H9 (cell line): ENCODE data around the gene POLR3C. TPM values are rescaled to one million over a fixed set of nuclear protein-coding genes. Genes with fewer than 3 reads are reported as not detected.

Experiments used
- DNase-seq: peaks from one replicate; pipeline ENCODE4 v3.0.0-alpha.2; 2017
- H2AFZ ChIP-seq: one replicate; pipeline ENCODE4 v1.6.1; 2013; ENCODE audit warnings: mild to moderate bottlenecking, low read length, control low read depth, moderate library complexity
- H2AK5ac ChIP-seq: 2 replicates; pipeline ENCODE4 v1.6.1; 2013; ENCODE audit warnings: low read length, control low read depth, mixed read lengths; ENCODE audit not compliant: insufficient read length
- H2BK120ac ChIP-seq: one replicate; pipeline ENCODE4 v1.6.1; 2013; ENCODE audit warnings: low read depth, mild to moderate bottlenecking, low read length, control low read depth, inconsistent platforms; ENCODE audit not compliant: poor library complexity, severe bottlenecking
- H2BK12ac ChIP-seq: 2 replicates; pipeline ENCODE4 v1.6.1; 2013; ENCODE audit warnings: low read length, control low read depth, mixed read lengths, low read depth; ENCODE audit not compliant: insufficient read length
- H2BK15ac ChIP-seq: 2 replicates; pipeline ENCODE4 v1.6.1; 2013; ENCODE audit warnings: low read depth, low read length, control low read depth
- H2BK20ac ChIP-seq: one replicate; pipeline ENCODE4 v1.6.1; 2013; ENCODE audit warnings: low read depth, mild to moderate bottlenecking, low read length, control low read depth, inconsistent platforms; ENCODE audit not compliant: poor library complexity, severe bottlenecking
- H2BK5ac ChIP-seq: 2 replicates; pipeline ENCODE4 v1.6.1; 2013; ENCODE audit warnings: low read length, control low read depth, mixed read lengths; ENCODE audit not compliant: insufficient read length
- H3K14ac ChIP-seq: 2 replicates; pipeline ENCODE4 v1.6.1; 2013; ENCODE audit warnings: low read length, control low read depth; ENCODE audit not compliant: insufficient read depth
- H3K18ac ChIP-seq: 2 replicates; pipeline ENCODE4 v1.6.1; 2013; ENCODE audit warnings: low read depth, mild to moderate bottlenecking, mixed read lengths, low read length, control low read depth; ENCODE audit not compliant: insufficient read length
- H3K23ac ChIP-seq: 2 replicates; pipeline ENCODE4 v1.6.1; 2013; ENCODE audit warnings: low read length, control low read depth, mixed read lengths, low read depth; ENCODE audit not compliant: insufficient read length
- H3K23me2 ChIP-seq: 2 replicates; pipeline ENCODE4 v1.6.1; 2013; ENCODE audit warnings: low read depth, mild to moderate bottlenecking, mixed read lengths, low read length, control low read depth; ENCODE audit not compliant: insufficient read length, poor library complexity, severe bottlenecking
- H3K27ac ChIP-seq: 2 replicates; pipeline ENCODE4 v1.5.1; 2013; ENCODE audit warnings: low read length, control low read depth, mixed read lengths, low read depth; ENCODE audit not compliant: insufficient read length
- H3K27me3 ChIP-seq: 2 replicates; pipeline ENCODE4 v1.6.1; 2013; ENCODE audit warnings: low read length, control low read depth, inconsistent platforms; ENCODE audit not compliant: insufficient read depth
- H3K4ac ChIP-seq: 2 replicates; pipeline ENCODE4 v1.6.1; 2013; ENCODE audit warnings: low read depth, mild to moderate bottlenecking, control low read depth, inconsistent platforms, low read length, moderate library complexity
- H3K4me1 ChIP-seq: 2 replicates; pipeline ENCODE4 v1.6.1; 2013; ENCODE audit warnings: low read length, control low read depth, inconsistent platforms; ENCODE audit not compliant: insufficient read depth
- H3K4me2 ChIP-seq: 2 replicates; pipeline ENCODE4 v1.6.1; 2013; ENCODE audit warnings: low read length, control low read depth, mixed read lengths; ENCODE audit not compliant: insufficient read length, insufficient read depth
- H3K56ac ChIP-seq: 2 replicates; pipeline ENCODE4 v1.6.1; 2013; ENCODE audit warnings: low read depth, mild to moderate bottlenecking, mixed read lengths, low read length, control low read depth; ENCODE audit not compliant: insufficient read length
- H3K79me1 ChIP-seq: 2 replicates; pipeline ENCODE4 v1.6.1; 2013; ENCODE audit warnings: low read depth, mild to moderate bottlenecking, moderate library complexity, low read length, control low read depth, inconsistent platforms; ENCODE audit not compliant: insufficient read depth, poor library complexity, severe bottlenecking
- H3K79me2 ChIP-seq: 2 replicates; pipeline ENCODE4 v1.6.1; 2013; ENCODE audit warnings: low read length, control low read depth, inconsistent platforms; ENCODE audit not compliant: insufficient read depth
- H3K9ac ChIP-seq: 2 replicates; pipeline ENCODE4 v1.6.1; 2013; ENCODE audit warnings: low read length, control low read depth, mixed read lengths; ENCODE audit not compliant: insufficient read length; ENCODE audit errors: extremely low read depth
- H3K9me3 ChIP-seq: one replicate; pipeline ENCODE4 v1.6.1; 2013; ENCODE audit warnings: low read depth, low read length, inconsistent platforms; ENCODE audit not compliant: control insufficient read depth
- H3T11ph ChIP-seq: one replicate; pipeline ENCODE4 v1.6.1; 2013; ENCODE audit warnings: mild to moderate bottlenecking, low read length, control low read depth, inconsistent platforms
- H4K20me1 ChIP-seq: one replicate; pipeline ENCODE4 v1.6.1; 2013; ENCODE audit not compliant: control insufficient read depth, insufficient read length, insufficient read depth
- H4K5ac ChIP-seq: 2 replicates; pipeline ENCODE4 v1.6.1; 2013; ENCODE audit warnings: low read depth, mild to moderate bottlenecking, mixed read lengths, low read length, control low read depth; ENCODE audit not compliant: insufficient read length
- H4K8ac ChIP-seq: replicated peaks from 2 replicates; pipeline ENCODE4 v1.6.1; 2013; ENCODE audit warnings: low read length, control low read depth, mixed read lengths, low read depth; ENCODE audit not compliant: insufficient read length
- H4K91ac ChIP-seq: 2 replicates; pipeline ENCODE4 v1.6.1; 2013; ENCODE audit warnings: low read depth, mild to moderate bottlenecking, moderate library complexity, mixed read lengths, low read length, control low read depth; ENCODE audit not compliant: insufficient read length
- H3K27ac Mint-ChIP-seq, 3 experiments: 2 replicates in 2 of 3; 3 replicates in 1 of 3; pipeline ENCODE4 v1.8.0; 2020 to 2021; ENCODE audit warnings: mixed read lengths in 3 of 3, mild to moderate bottlenecking in 1 of 3, moderate library complexity in 1 of 3
- H3K27me3 Mint-ChIP-seq: 2 replicates; pipeline ENCODE4 v1.8.0; 2021; ENCODE audit warnings: low read depth, mild to moderate bottlenecking, moderate library complexity, mixed read lengths
- H3K36me3 Mint-ChIP-seq, 3 experiments: 2 replicates in 2 of 3; 3 replicates in 1 of 3; pipeline ENCODE4 v1.8.0; 2020 to 2021; ENCODE audit warnings: low read depth in 3 of 3, mixed read lengths in 3 of 3; ENCODE audit not compliant: insufficient read depth in 1 of 3
- H3K4me1 Mint-ChIP-seq, 2 experiments: 2 replicates each; pipeline ENCODE4 v1.8.0; 2020; ENCODE audit warnings: mixed read lengths in 2 of 2
- H3K4me3 Mint-ChIP-seq, 2 experiments: 2 replicates in 1 of 2; 3 replicates in 1 of 2; pipeline ENCODE4 v1.8.0; 2020 to 2021; ENCODE audit warnings: mild to moderate bottlenecking in 2 of 2, mixed read lengths in 2 of 2, moderate library complexity in 1 of 2
- H3K9me3 Mint-ChIP-seq, 2 experiments: 2 replicates in 1 of 2; 3 replicates in 1 of 2; pipeline ENCODE4 v1.8.0; 2020; ENCODE audit warnings: mild to moderate bottlenecking in 2 of 2, mixed read lengths in 2 of 2, moderate library complexity in 1 of 2
- CTCF ChIP-seq: fragments of 200-600 bp; sonication (generic); conservative IDR thresholded peaks from 3 replicates; pipeline ENCODE4 v1.8.0; 2021; ENCODE audit warnings: antibody characterized with exemption, mild to moderate bottlenecking
- WGBS: extraction: QIAGEN DNeasy Blood & Tissue Kit; methylation state at CpG from one replicate; pipeline ENCODE4 v1.1.7; 2013; ENCODE audit warnings: missing lambda C conversion rate, low lambda C conversion rate, mixed read lengths; ENCODE audit not compliant: insufficient read length; ENCODE audit errors: extremely low coverage; 5-methylcytosine and 5-hydroxymethylcytosine counted together
- total RNA-seq: library from RNA; stranded (reverse); gene quantifications from 2 replicates; pipeline ENCODE4 v1.2.1, GENCODE V29; 2021

POLR3C gene
- total RNA-seq, 1 experiment from 2014 or later = 37.2 TPM

- WGBS = no CpG with 5 or more reads among the region's 4 CpGs
- no peaks in the 10 kb centered on the region for H4K20me1 ChIP-seq
- H3K27me3 Mint-ChIP-seq = no peaks in the 10 kb centered on the region
Observed at GRCh38 chr1:145806408-145806807, 17.6 kb upstream of the POLR3C start.

More at GRCh38 chr1:145806408-145806807, 17.6 kb upstream of the POLR3C start:
- H3T11ph ChIP-seq = no peak overlapping the region
- Mint-ChIP-seq H3K4me3 (no peak overlapping the region), H3K4me1 (peaks cover 20 to 22% of the 10 kb centered on the region in 2 experiments), H3K36me3 (peaks cover 0 to 3% (median 1%) of the 10 kb centered on the region in 3 experiments; a peak in 3 of 7 replicates), H3K27ac (peak overlapping the region in 2 of 3 experiments; percentile 48 to 88; a peak in 2 of 7 replicates), H3K9me3 (no peaks in the 10 kb centered on the region)
- no peak overlapping the region for H3K23ac ChIP-seq
- H3K27ac ChIP-seq = no peak overlapping the region
- H3K14ac ChIP-seq = no peak overlapping the region
- H3K79me1 ChIP-seq = peaks cover 2% of the 10 kb centered on the region
- no peak for DNase-seq
- H3K18ac ChIP-seq = no peak overlapping the region
- no peak for TF ChIP-seq CTCF
- H3K9ac ChIP-seq = no peak overlapping the region
- no peaks in the 10 kb centered on the region for H3K23me2 ChIP-seq
- H3K4ac ChIP-seq = no peak overlapping the region
- no peaks in the 10 kb centered on the region for H3K4me1 ChIP-seq
- no peak overlapping the region for H2AK5ac ChIP-seq
- no peak overlapping the region for H4K91ac ChIP-seq
- H2AFZ ChIP-seq = no peak overlapping the region
- H3K27me3 ChIP-seq = no peaks in the 10 kb centered on the region
- H3K9me3 ChIP-seq = no peaks in the 10 kb centered on the region
- no peak overlapping the region for H3K56ac ChIP-seq
- H3K4me2 ChIP-seq = no peak overlapping the region
- H4K8ac ChIP-seq = no peak overlapping the region
- H2BK12ac ChIP-seq = no peak overlapping the region
- no peak overlapping the region for H2BK20ac ChIP-seq
- H3K79me2 ChIP-seq = no peaks in the 10 kb centered on the region; the same call in 1 of the 2 replicates
- H2BK15ac ChIP-seq = no peak overlapping the region
- H2BK5ac ChIP-seq = no peak overlapping the region
- no peak overlapping the region for H4K5ac ChIP-seq
- H2BK120ac ChIP-seq = no peak overlapping the region
